Measurements from ENCODE around the gene UBE2E2. TPM values are rescaled to one million over a fixed set of nuclear protein-coding genes. Genes with fewer than 3 reads are reported as not detected.

The UBE2E2 gene
- total RNA-seq, 1 experiment from 2014 or later = 54.9 TPM

DNA sequence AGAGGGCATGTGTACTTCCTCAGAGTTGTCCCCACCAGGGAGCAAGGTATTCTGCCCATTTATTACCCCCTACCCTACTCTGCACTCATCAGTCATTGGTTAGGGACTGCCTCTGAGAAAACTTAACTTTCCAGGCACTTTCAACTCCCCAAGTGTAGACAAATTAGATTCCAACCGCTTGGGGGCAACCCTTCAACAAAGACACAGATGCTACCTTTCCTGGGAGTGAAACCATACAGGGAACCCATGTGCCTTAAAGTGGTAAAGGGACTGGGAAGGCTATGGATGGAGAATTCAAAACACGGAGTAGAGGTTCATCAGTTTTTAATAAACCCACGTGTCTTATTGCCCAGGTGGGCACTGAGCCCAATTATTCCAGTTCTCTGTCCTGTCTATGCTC, 19.4 kb upstream of the UBE2E2 start (continued):
- peak; percentile 57; the same call in 1 of the 2 replicates for TF ChIP-seq TEAD4 (CRISPR knock-in tag; IDR thresholded peaks at IDR 0.05)
- TF ChIP-seq, protein P1, sequence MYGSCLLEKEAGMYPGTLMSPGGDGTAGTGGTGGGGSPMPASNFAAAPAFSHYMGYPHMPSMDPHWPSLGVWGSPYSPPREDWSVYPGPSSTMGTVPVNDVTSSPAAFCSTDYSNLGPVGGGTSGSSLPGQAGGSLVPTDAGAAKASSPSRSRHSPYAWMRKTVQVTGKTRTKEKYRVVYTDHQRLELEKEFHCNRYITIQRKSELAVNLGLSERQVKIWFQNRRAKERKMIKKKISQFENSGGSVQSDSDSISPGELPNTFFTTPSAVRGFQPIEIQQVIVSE (CRISPR knock-in tag; IDR thresholded peaks at IDR 0.05; ENCODE audit: borderline replicate concordance) = no peak

DNA sequence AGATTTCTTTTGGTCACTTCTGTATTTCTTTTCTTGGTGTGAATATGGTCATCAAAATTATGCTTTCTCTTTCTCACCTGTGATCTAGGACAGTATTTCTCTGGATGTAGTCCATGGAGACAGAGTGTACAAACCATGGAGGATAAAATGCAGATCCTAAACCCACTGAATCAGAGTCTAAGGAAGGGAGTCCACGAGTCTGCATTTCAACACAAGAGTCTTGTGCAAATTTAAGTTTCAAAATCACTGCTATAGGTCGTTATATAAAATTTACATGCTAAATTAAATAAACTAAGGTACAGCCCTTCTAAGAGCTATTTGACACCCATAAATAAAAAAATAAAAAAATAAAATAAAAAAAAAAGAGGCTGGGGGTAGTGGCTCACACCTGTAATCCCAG, 17.3 kb upstream of the UBE2E2 start:
- H3K4me3 Mint-ChIP-seq = no peak overlapping the region
- CTCF ChIA-PET = no interaction called here
- ATAC-seq = no peak
- peaks cover 22% of the 10 kb centered on the region for H3K4me1 Mint-ChIP-seq
- no peak overlapping the region for H3K27ac Mint-ChIP-seq
- no peak for DNase-seq (ENCODE audit: low spot score)
- no peaks in the 10 kb centered on the region for H3K9me3 Mint-ChIP-seq
- POLR2A ChIA-PET = no interaction called here
- H3K36me3 Mint-ChIP-seq = no peaks in the 10 kb centered on the region
- TF ChIP-seq SMAD3 (CRISPR knock-in tag; IDR thresholded peaks at IDR 0.05; ENCODE audit: borderline replicate concordance) (no peak), NFATC4 (CRISPR knock-in tag; IDR thresholded peaks at IDR 0.05) (no peak), IRF2 (CRISPR knock-in tag; IDR thresholded peaks at IDR 0.05; ENCODE audit: borderline replicate concordance, low read depth) (no peak), ZNF671 (CRISPR knock-in tag; IDR thresholded peaks at IDR 0.05) (no peak), OVOL2 (CRISPR knock-in tag; IDR thresholded peaks at IDR 0.05; ENCODE audit: borderline replicate concordance) (no peak), TEAD1 (CRISPR knock-in tag; IDR thresholded peaks at IDR 0.05) (no peak), ZNF416 (CRISPR knock-in tag; IDR thresholded peaks at IDR 0.05) (no peak), SP1 (CRISPR knock-in tag; conservative IDR thresholded peaks at IDR 0.05) (no peak), ESRRA (CRISPR knock-in tag; IDR thresholded peaks at IDR 0.05; ENCODE audit: borderline replicate concordance) (no peak), CBFB (CRISPR knock-in tag; IDR thresholded peaks at IDR 0.05; ENCODE audit: low read depth) (no peak), GABPB1 (CRISPR knock-in tag; IDR thresholded peaks at IDR 0.05) (no peak), ZNF232 (CRISPR knock-in tag; IDR thresholded peaks at IDR 0.05) (no peak), NFYB (CRISPR knock-in tag; conservative IDR thresholded peaks at IDR 0.05; ENCODE audit: low read depth) (no peak), CREM (CRISPR knock-in tag; IDR thresholded peaks at IDR 0.05) (no peak)
- TF ChIP-seq, protein P2, sequence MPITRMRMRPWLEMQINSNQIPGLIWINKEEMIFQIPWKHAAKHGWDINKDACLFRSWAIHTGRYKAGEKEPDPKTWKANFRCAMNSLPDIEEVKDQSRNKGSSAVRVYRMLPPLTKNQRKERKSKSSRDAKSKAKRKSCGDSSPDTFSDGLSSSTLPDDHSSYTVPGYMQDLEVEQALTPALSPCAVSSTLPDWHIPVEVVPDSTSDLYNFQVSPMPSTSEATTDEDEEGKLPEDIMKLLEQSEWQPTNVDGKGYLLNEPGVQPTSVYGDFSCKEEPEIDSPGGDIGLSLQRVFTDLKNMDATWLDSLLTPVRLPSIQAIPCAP (CRISPR knock-in tag; IDR thresholded peaks at IDR 0.05) = no peak
- TF ChIP-seq, protein P3, sequence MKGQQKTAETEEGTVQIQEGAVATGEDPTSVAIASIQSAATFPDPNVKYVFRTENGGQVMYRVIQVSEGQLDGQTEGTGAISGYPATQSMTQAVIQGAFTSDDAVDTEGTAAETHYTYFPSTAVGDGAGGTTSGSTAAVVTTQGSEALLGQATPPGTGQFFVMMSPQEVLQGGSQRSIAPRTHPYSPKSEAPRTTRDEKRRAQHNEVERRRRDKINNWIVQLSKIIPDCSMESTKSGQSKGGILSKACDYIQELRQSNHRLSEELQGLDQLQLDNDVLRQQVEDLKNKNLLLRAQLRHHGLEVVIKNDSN (CRISPR knock-in tag; IDR thresholded peaks at IDR 0.05) = no peak
- TF ChIP-seq, protein P4, sequence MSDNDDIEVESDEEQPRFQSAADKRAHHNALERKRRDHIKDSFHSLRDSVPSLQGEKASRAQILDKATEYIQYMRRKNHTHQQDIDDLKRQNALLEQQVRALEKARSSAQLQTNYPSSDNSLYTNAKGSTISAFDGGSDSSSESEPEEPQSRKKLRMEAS (CRISPR knock-in tag; IDR thresholded peaks at IDR 0.05) = no peak
- TF ChIP-seq, protein P5, sequence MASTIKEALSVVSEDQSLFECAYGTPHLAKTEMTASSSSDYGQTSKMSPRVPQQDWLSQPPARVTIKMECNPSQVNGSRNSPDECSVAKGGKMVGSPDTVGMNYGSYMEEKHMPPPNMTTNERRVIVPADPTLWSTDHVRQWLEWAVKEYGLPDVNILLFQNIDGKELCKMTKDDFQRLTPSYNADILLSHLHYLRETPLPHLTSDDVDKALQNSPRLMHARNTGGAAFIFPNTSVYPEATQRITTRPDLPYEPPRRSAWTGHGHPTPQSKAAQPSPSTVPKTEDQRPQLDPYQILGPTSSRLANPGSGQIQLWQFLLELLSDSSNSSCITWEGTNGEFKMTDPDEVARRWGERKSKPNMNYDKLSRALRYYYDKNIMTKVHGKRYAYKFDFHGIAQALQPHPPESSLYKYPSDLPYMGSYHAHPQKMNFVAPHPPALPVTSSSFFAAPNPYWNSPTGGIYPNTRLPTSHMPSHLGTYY (CRISPR knock-in tag; IDR thresholded peaks at IDR 0.05) = no peak
- no peaks in the 10 kb centered on the region for H3K27me3 Mint-ChIP-seq (ENCODE audit: low read depth)

DNA sequence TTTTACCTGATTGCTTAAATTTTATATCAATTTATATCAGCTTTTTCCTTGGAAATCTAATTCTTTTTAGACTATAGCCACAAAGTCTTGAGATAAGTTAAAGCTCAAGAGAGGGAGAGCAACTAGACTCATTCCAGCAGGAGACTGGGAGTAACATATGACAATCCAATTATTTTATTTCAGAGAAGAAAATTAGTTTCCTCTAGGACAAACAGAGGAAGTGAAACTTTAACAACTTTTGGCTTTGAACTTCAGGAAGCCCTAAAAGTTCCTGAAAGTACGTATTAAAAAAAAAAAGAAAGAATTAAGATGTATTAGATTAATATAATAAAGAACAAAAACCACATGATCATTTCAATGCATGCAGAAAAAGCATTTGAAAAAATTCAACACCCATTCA, 13.9 kb upstream of the UBE2E2 start:
- H3K9me3 Mint-ChIP-seq = no peaks in the 10 kb centered on the region
- no peak overlapping the region for H3K27ac Mint-ChIP-seq
- peaks cover 12% of the 10 kb centered on the region for H3K4me1 Mint-ChIP-seq
- TF ChIP-seq KAT7 (CRISPR knock-in tag; IDR thresholded peaks at IDR 0.05; ENCODE audit: borderline replicate concordance) (no peak), ZNF232 (CRISPR knock-in tag; IDR thresholded peaks at IDR 0.05) (no peak), ESRRA (CRISPR knock-in tag; IDR thresholded peaks at IDR 0.05; ENCODE audit: borderline replicate concordance) (no peak), RORB (CRISPR knock-in tag; IDR thresholded peaks at IDR 0.05) (no peak), TEAD1 (CRISPR knock-in tag; IDR thresholded peaks at IDR 0.05) (no peak)
- TF ChIP-seq, protein P5 (CRISPR knock-in tag; IDR thresholded peaks at IDR 0.05) = no peak
- no peak for DNase-seq (ENCODE audit: low spot score)
- CTCF ChIA-PET = no interaction called here
- H3K4me3 Mint-ChIP-seq = no peak overlapping the region
- ATAC-seq = no peak
- POLR2A ChIA-PET = interaction anchor here (0.9 kb wide), 1 partner anchor 206 kb away, joined by 5 read pairs; no protein-coding TSS in a partner anchor
- H3K27me3 Mint-ChIP-seq (ENCODE audit: low read depth) = no peaks in the 10 kb centered on the region
- H3K36me3 Mint-ChIP-seq = no peaks in the 10 kb centered on the region

Data from WTC11 (cell line).